ENCODE results near the gene MICOS13.

MICOS13 gene

DNA sequence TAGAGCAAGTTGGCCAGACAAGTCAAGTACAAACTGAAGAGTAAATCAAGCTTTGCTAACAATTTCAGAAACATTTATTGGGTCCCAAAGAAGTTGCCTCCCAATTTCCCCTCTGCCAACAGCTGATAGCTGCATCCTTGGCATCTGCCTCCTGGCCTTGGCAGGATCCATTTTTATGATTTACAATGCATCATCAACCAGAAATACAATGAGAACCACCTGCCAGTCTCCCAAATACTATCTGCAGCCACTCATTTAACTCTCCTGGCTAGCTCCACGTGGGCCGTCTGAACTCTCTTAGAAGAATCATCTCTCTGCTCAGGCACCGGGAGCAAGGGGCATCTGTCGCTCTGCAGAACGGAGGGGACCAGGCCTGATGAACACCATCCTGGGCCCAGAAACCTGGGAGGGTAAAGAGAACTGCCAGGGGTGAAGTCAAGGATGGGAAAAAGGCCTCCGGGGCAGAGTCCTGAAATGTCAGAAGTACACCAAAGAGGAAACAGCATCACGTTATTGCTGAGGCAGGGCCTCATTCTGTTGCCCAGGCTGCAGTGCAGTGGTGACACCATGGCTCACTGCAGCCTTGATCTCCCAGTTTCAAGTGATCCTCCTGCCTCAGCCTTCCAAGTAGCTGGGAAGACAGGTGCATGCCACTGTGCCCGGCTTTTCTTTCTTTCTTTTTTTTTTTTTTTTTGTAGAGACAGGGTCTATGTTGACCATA lies 37.1 kb upstream of the MICOS13 start:
- no peak for DNase-seq (ENCODE audit: extremely low read depth, low read depth)
- TF ChIP-seq CTCF (IDR thresholded peaks at IDR 0.05; ENCODE audit: low read depth, low read length) = no peak

GRCh38 chr19:5714816-5715215 lies 34.5 kb upstream of the MICOS13 start:
- no peak for DNase-seq (ENCODE audit: extremely low read depth, low read depth)
- no peak for TF ChIP-seq CTCF (IDR thresholded peaks at IDR 0.05; ENCODE audit: low read depth, low read length)

DNA sequence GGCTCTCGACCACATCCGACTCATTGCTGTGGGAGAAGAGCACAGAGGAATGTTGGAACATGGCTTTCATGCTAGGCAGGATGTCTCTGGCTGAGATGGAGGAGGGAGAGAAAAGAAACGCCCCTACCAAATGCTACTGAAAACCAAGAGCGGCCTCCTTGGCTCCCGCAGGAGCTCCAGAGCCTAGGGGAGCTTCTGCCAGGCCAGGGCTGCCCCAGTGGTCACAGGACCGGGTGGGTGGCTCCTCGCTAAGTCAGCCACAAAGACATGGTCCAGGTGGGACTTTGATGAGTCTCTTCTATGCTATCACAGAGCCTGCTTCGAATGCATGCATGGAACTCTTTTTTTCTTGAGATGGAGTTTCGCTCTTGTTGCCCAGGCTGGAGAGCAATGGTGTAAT lies 32.9 kb upstream of the MICOS13 start:
- DNase-seq (ENCODE audit: extremely low read depth, low read depth) = no peak
- no peak for TF ChIP-seq CTCF (IDR thresholded peaks at IDR 0.05; ENCODE audit: low read depth, low read length)

- no peak for TF ChIP-seq CTCF (IDR thresholded peaks at IDR 0.05; ENCODE audit: low read depth, low read length)
- DNase-seq (ENCODE audit: extremely low read depth, low read depth) = no peak
These were observed 31.4 kb upstream of the MICOS13 start for GRCh38 chr19:5711713-5712161.

DNA sequence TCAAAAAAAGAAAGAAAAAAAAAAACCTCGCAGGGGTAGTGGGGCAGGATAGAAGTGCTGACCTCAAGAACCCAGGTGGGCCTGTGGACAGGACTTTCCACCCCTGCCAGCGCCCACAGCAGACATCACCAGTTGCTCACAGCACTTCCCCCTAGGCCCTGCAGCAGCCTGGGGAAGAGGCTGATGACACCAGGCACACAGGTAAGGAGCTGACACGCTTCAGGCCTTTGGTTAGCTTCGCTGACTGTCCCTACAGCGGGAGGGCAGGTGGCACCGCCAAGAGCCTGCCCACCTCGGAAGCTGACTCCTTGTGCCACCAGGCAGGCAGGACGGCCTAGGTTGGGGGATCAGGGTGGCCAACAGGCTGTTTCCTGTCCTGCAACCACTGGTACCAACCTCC lies 30.7 kb upstream of the MICOS13 start:
- DNase-seq (ENCODE audit: extremely low read depth, low read depth) = no peak

DNA sequence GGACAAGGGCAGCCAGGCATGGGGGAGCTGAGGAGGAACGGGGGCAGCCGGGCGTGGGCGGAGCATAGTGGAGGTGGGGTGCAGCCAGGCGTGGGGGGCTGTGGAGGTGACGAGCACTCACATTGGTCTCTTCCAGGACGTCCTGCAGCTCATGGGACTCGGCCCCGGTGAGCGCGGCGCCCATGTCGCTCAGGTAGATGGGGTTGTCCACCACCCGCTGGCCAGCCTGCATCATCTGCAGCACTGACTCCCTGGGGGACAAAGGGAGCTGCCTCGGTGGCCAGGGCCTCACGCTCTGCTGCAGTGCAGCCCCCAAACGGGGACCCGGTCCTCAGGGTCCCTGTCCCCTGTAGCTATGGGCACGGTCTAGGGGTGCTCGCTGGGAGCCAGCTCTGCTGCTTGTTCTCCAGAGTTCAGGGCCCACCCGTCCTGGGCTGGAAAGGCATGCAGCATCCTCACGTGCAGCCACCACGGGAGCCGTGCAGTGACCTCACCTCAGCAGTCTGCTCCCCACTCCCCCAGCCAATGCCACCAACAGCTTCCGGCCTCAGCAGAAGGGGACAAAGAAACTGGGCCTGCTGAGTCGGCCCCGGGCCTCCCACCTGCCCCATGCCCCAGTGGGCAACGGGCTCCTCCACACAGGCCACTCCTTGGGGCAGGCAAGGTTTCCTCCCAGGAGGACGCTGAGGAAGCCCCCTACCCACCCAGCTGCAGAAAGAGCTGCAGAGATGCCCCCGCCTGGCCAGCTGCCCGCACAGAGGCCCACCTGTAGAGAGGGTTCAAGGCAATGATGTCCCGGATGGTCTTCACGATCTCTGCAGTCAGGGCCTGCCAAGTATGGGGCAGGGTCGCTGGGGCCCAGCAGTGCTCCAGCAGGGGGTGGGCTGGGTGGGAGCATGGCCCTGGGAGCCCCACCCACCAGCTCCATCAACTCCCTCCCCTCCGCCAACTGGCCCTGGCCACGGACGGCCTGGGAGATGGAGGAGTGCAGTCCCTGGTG lies 27.6 kb upstream of the MICOS13 start:
- no peak for TF ChIP-seq CTCF (IDR thresholded peaks at IDR 0.05; ENCODE audit: low read depth, low read length)

More for the DNA sequence above, 30.7 kb upstream of the MICOS13 start:
- TF ChIP-seq CTCF (IDR thresholded peaks at IDR 0.05; ENCODE audit: low read depth, low read length) = no peak

More for the DNA sequence above, 27.6 kb upstream of the MICOS13 start:
- DNase-seq (ENCODE audit: extremely low read depth, low read depth) = no peak

Data from AG09319 (cell line).